H9 (cell line): ENCODE results near the gene IGFALS. TPM values are rescaled to one million over a fixed set of nuclear protein-coding genes. Genes with fewer than 3 reads are reported as not detected.

Source experiments
- DNase-seq: peaks from one replicate; pipeline ENCODE4 v3.0.0-alpha.2; 2017
- H2AFZ ChIP-seq: one replicate; pipeline ENCODE4 v1.6.1; 2013; ENCODE audit warnings: mild to moderate bottlenecking, low read length, control low read depth, moderate library complexity
- H2AK5ac ChIP-seq: 2 replicates; pipeline ENCODE4 v1.6.1; 2013; ENCODE audit warnings: low read length, control low read depth, mixed read lengths; ENCODE audit not compliant: insufficient read length
- H2BK120ac ChIP-seq: one replicate; pipeline ENCODE4 v1.6.1; 2013; ENCODE audit warnings: low read depth, mild to moderate bottlenecking, low read length, control low read depth, inconsistent platforms; ENCODE audit not compliant: poor library complexity, severe bottlenecking
- H2BK12ac ChIP-seq: 2 replicates; pipeline ENCODE4 v1.6.1; 2013; ENCODE audit warnings: low read length, control low read depth, mixed read lengths, low read depth; ENCODE audit not compliant: insufficient read length
- H2BK15ac ChIP-seq: 2 replicates; pipeline ENCODE4 v1.6.1; 2013; ENCODE audit warnings: low read depth, low read length, control low read depth
- H2BK20ac ChIP-seq: one replicate; pipeline ENCODE4 v1.6.1; 2013; ENCODE audit warnings: low read depth, mild to moderate bottlenecking, low read length, control low read depth, inconsistent platforms; ENCODE audit not compliant: poor library complexity, severe bottlenecking
- H2BK5ac ChIP-seq: 2 replicates; pipeline ENCODE4 v1.6.1; 2013; ENCODE audit warnings: low read length, control low read depth, mixed read lengths; ENCODE audit not compliant: insufficient read length
- H3K14ac ChIP-seq: 2 replicates; pipeline ENCODE4 v1.6.1; 2013; ENCODE audit warnings: low read length, control low read depth; ENCODE audit not compliant: insufficient read depth
- H3K18ac ChIP-seq: 2 replicates; pipeline ENCODE4 v1.6.1; 2013; ENCODE audit warnings: low read depth, mild to moderate bottlenecking, mixed read lengths, low read length, control low read depth; ENCODE audit not compliant: insufficient read length
- H3K23ac ChIP-seq: 2 replicates; pipeline ENCODE4 v1.6.1; 2013; ENCODE audit warnings: low read length, control low read depth, mixed read lengths, low read depth; ENCODE audit not compliant: insufficient read length
- H3K23me2 ChIP-seq: 2 replicates; pipeline ENCODE4 v1.6.1; 2013; ENCODE audit warnings: low read depth, mild to moderate bottlenecking, mixed read lengths, low read length, control low read depth; ENCODE audit not compliant: insufficient read length, poor library complexity, severe bottlenecking
- H3K27ac ChIP-seq: 2 replicates; pipeline ENCODE4 v1.5.1; 2013; ENCODE audit warnings: low read length, control low read depth, mixed read lengths, low read depth; ENCODE audit not compliant: insufficient read length
- H3K27me3 ChIP-seq: 2 replicates; pipeline ENCODE4 v1.6.1; 2013; ENCODE audit warnings: low read length, control low read depth, inconsistent platforms; ENCODE audit not compliant: insufficient read depth
- H3K4ac ChIP-seq: 2 replicates; pipeline ENCODE4 v1.6.1; 2013; ENCODE audit warnings: low read depth, mild to moderate bottlenecking, control low read depth, inconsistent platforms, low read length, moderate library complexity
- H3K4me1 ChIP-seq: 2 replicates; pipeline ENCODE4 v1.6.1; 2013; ENCODE audit warnings: low read length, control low read depth, inconsistent platforms; ENCODE audit not compliant: insufficient read depth
- H3K4me2 ChIP-seq: 2 replicates; pipeline ENCODE4 v1.6.1; 2013; ENCODE audit warnings: low read length, control low read depth, mixed read lengths; ENCODE audit not compliant: insufficient read length, insufficient read depth
- H3K56ac ChIP-seq: 2 replicates; pipeline ENCODE4 v1.6.1; 2013; ENCODE audit warnings: low read depth, mild to moderate bottlenecking, mixed read lengths, low read length, control low read depth; ENCODE audit not compliant: insufficient read length
- H3K79me1 ChIP-seq: 2 replicates; pipeline ENCODE4 v1.6.1; 2013; ENCODE audit warnings: low read depth, mild to moderate bottlenecking, moderate library complexity, low read length, control low read depth, inconsistent platforms; ENCODE audit not compliant: insufficient read depth, poor library complexity, severe bottlenecking
- H3K79me2 ChIP-seq: 2 replicates; pipeline ENCODE4 v1.6.1; 2013; ENCODE audit warnings: low read length, control low read depth, inconsistent platforms; ENCODE audit not compliant: insufficient read depth
- H3K9ac ChIP-seq: 2 replicates; pipeline ENCODE4 v1.6.1; 2013; ENCODE audit warnings: low read length, control low read depth, mixed read lengths; ENCODE audit not compliant: insufficient read length; ENCODE audit errors: extremely low read depth
- H3K9me3 ChIP-seq: one replicate; pipeline ENCODE4 v1.6.1; 2013; ENCODE audit warnings: low read depth, low read length, inconsistent platforms; ENCODE audit not compliant: control insufficient read depth
- H3T11ph ChIP-seq: one replicate; pipeline ENCODE4 v1.6.1; 2013; ENCODE audit warnings: mild to moderate bottlenecking, low read length, control low read depth, inconsistent platforms
- H4K20me1 ChIP-seq: one replicate; pipeline ENCODE4 v1.6.1; 2013; ENCODE audit not compliant: control insufficient read depth, insufficient read length, insufficient read depth
- H4K5ac ChIP-seq: 2 replicates; pipeline ENCODE4 v1.6.1; 2013; ENCODE audit warnings: low read depth, mild to moderate bottlenecking, mixed read lengths, low read length, control low read depth; ENCODE audit not compliant: insufficient read length
- H4K8ac ChIP-seq: replicated peaks from 2 replicates; pipeline ENCODE4 v1.6.1; 2013; ENCODE audit warnings: low read length, control low read depth, mixed read lengths, low read depth; ENCODE audit not compliant: insufficient read length
- H4K91ac ChIP-seq: 2 replicates; pipeline ENCODE4 v1.6.1; 2013; ENCODE audit warnings: low read depth, mild to moderate bottlenecking, moderate library complexity, mixed read lengths, low read length, control low read depth; ENCODE audit not compliant: insufficient read length
- H3K27ac Mint-ChIP-seq, 3 experiments: 2 replicates in 2 of 3; 3 replicates in 1 of 3; pipeline ENCODE4 v1.8.0; 2020 to 2021; ENCODE audit warnings: mixed read lengths in 3 of 3, mild to moderate bottlenecking in 1 of 3, moderate library complexity in 1 of 3
- H3K27me3 Mint-ChIP-seq: 2 replicates; pipeline ENCODE4 v1.8.0; 2021; ENCODE audit warnings: low read depth, mild to moderate bottlenecking, moderate library complexity, mixed read lengths
- H3K36me3 Mint-ChIP-seq, 3 experiments: 2 replicates in 2 of 3; 3 replicates in 1 of 3; pipeline ENCODE4 v1.8.0; 2020 to 2021; ENCODE audit warnings: low read depth in 3 of 3, mixed read lengths in 3 of 3; ENCODE audit not compliant: insufficient read depth in 1 of 3
- H3K4me1 Mint-ChIP-seq, 2 experiments: 2 replicates each; pipeline ENCODE4 v1.8.0; 2020; ENCODE audit warnings: mixed read lengths in 2 of 2
- H3K4me3 Mint-ChIP-seq, 2 experiments: 2 replicates in 1 of 2; 3 replicates in 1 of 2; pipeline ENCODE4 v1.8.0; 2020 to 2021; ENCODE audit warnings: mild to moderate bottlenecking in 2 of 2, mixed read lengths in 2 of 2, moderate library complexity in 1 of 2
- H3K9me3 Mint-ChIP-seq, 2 experiments: 2 replicates in 1 of 2; 3 replicates in 1 of 2; pipeline ENCODE4 v1.8.0; 2020; ENCODE audit warnings: mild to moderate bottlenecking in 2 of 2, mixed read lengths in 2 of 2, moderate library complexity in 1 of 2
- WGBS: extraction: QIAGEN DNeasy Blood & Tissue Kit; methylation state at CpG from one replicate; pipeline ENCODE4 v1.1.7; 2013; ENCODE audit warnings: missing lambda C conversion rate, low lambda C conversion rate, mixed read lengths; ENCODE audit not compliant: insufficient read length; ENCODE audit errors: extremely low coverage; 5-methylcytosine and 5-hydroxymethylcytosine counted together
- total RNA-seq: library from RNA; stranded (reverse); gene quantifications from 2 replicates; pipeline ENCODE4 v1.2.1, GENCODE V29; 2021
- TF ChIP-seq, protein P1 (sequence below): fragments of 200-600 bp; sonication (generic); conservative IDR thresholded peaks from 3 replicates; pipeline ENCODE4 v1.8.0; 2021; ENCODE audit warnings: antibody characterized with exemption, mild to moderate bottlenecking

The IGFALS gene
- total RNA-seq, 1 experiment from 2014 or later = not detected

DNA sequence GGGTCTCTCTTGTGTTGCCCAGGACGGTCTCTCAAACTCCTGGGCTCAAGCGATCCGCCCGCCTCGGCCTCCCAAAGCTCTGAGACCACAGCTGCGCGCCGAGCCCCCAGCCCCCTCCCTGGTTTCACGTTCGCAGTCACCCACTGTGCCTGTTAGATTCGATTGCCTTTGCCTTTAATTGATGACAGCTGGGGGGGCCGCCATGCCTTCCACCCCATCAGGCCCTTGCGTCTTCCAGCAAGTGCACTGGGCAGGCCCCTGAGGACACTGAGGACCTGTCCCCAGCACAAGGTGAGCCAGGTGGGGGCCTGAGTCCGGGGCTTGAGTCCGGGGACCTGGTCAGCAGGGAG, 3.3 kb downstream of the IGFALS start:
- peaks cover 2% of the 10 kb centered on the region; the same call in 1 of the 2 replicates for H3K79me2 ChIP-seq
- Mint-ChIP-seq H3K4me3 (no peak overlapping the region), H3K4me1 (no peaks in the 10 kb centered on the region), H3K27me3 (no peaks in the 10 kb centered on the region), H3K9me3 (no peaks in the 10 kb centered on the region), H3K27ac (no peak overlapping the region), H3K36me3 (peaks cover 5 to 17% (median 8%) of the 10 kb centered on the region in 3 experiments; a peak in 6 of 7 replicates)
- no peak overlapping the region for H3K56ac ChIP-seq
- no peaks in the 10 kb centered on the region for H3K23me2 ChIP-seq
- no peak overlapping the region for H2BK15ac ChIP-seq
- no peak overlapping the region for H2BK20ac ChIP-seq
- H2BK12ac ChIP-seq = no peak overlapping the region
- H3K23ac ChIP-seq = no peak overlapping the region
- no peaks in the 10 kb centered on the region for H3K27me3 ChIP-seq
- DNase-seq = no peak
- no peaks in the 10 kb centered on the region for H4K20me1 ChIP-seq
- H3T11ph ChIP-seq = no peak overlapping the region
- no peak overlapping the region for H2BK5ac ChIP-seq
- H3K4ac ChIP-seq = no peak overlapping the region
- no peak overlapping the region for H3K18ac ChIP-seq
- no peak overlapping the region for H2AFZ ChIP-seq
- no peak overlapping the region for H3K9ac ChIP-seq
- H2BK120ac ChIP-seq = no peak overlapping the region
- WGBS = no CpG with 5 or more reads among the region's 15 CpGs
- TF ChIP-seq, protein P1, sequence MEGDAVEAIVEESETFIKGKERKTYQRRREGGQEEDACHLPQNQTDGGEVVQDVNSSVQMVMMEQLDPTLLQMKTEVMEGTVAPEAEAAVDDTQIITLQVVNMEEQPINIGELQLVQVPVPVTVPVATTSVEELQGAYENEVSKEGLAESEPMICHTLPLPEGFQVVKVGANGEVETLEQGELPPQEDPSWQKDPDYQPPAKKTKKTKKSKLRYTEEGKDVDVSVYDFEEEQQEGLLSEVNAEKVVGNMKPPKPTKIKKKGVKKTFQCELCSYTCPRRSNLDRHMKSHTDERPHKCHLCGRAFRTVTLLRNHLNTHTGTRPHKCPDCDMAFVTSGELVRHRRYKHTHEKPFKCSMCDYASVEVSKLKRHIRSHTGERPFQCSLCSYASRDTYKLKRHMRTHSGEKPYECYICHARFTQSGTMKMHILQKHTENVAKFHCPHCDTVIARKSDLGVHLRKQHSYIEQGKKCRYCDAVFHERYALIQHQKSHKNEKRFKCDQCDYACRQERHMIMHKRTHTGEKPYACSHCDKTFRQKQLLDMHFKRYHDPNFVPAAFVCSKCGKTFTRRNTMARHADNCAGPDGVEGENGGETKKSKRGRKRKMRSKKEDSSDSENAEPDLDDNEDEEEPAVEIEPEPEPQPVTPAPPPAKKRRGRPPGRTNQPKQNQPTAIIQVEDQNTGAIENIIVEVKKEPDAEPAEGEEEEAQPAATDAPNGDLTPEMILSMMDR = no peak
- no peak overlapping the region for H2AK5ac ChIP-seq
- H3K4me2 ChIP-seq = no peak overlapping the region
- no peak overlapping the region for H4K8ac ChIP-seq
- no peak overlapping the region for H3K14ac ChIP-seq
- H3K4me1 ChIP-seq = no peaks in the 10 kb centered on the region
- no peak overlapping the region for H3K27ac ChIP-seq
- H3K9me3 ChIP-seq = no peaks in the 10 kb centered on the region
- no peak overlapping the region for H4K91ac ChIP-seq
- peaks cover 3% of the 10 kb centered on the region for H3K79me1 ChIP-seq
- H4K5ac ChIP-seq = no peak overlapping the region
